Ovary (tissue), 3 donors: ENCODE measurements around the gene ATXN1.

Experiments
- EP300 ChIP-seq: sonication (generic); formaldehyde crosslinking; IDR thresholded peaks from one replicate; pipeline ENCODE4 v1.6.1; 2017; ENCODE audit warnings: antibody characterized with exemption
- TF ChIP-seq, protein P1 (sequence below), 3 donors: fragments of 450-650 bp in 2 of 3; fragments of 200-600 bp in 1 of 3; IDR thresholded peaks; one replicate each; pipeline versions ENCODE4 v1.5.1 to v1.8.0; 2016 to 2022; ENCODE audit warnings: antibody characterized with exemption in 3 of 3, mild to moderate bottlenecking in 1 of 3
- donor health status: DM: no; HTN: no; CAD: no.

GRCh38 chr6:16749516-16750485 lies 11.5 kb downstream of the ATXN1 start:
- TF ChIP-seq, protein P1, sequence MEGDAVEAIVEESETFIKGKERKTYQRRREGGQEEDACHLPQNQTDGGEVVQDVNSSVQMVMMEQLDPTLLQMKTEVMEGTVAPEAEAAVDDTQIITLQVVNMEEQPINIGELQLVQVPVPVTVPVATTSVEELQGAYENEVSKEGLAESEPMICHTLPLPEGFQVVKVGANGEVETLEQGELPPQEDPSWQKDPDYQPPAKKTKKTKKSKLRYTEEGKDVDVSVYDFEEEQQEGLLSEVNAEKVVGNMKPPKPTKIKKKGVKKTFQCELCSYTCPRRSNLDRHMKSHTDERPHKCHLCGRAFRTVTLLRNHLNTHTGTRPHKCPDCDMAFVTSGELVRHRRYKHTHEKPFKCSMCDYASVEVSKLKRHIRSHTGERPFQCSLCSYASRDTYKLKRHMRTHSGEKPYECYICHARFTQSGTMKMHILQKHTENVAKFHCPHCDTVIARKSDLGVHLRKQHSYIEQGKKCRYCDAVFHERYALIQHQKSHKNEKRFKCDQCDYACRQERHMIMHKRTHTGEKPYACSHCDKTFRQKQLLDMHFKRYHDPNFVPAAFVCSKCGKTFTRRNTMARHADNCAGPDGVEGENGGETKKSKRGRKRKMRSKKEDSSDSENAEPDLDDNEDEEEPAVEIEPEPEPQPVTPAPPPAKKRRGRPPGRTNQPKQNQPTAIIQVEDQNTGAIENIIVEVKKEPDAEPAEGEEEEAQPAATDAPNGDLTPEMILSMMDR (IDR thresholded peaks at IDR 0.05): no peak
- no peak for TF ChIP-seq EP300
